Measurements from ENCODE around the gene LMAN1L.

LMAN1L gene

DNA sequence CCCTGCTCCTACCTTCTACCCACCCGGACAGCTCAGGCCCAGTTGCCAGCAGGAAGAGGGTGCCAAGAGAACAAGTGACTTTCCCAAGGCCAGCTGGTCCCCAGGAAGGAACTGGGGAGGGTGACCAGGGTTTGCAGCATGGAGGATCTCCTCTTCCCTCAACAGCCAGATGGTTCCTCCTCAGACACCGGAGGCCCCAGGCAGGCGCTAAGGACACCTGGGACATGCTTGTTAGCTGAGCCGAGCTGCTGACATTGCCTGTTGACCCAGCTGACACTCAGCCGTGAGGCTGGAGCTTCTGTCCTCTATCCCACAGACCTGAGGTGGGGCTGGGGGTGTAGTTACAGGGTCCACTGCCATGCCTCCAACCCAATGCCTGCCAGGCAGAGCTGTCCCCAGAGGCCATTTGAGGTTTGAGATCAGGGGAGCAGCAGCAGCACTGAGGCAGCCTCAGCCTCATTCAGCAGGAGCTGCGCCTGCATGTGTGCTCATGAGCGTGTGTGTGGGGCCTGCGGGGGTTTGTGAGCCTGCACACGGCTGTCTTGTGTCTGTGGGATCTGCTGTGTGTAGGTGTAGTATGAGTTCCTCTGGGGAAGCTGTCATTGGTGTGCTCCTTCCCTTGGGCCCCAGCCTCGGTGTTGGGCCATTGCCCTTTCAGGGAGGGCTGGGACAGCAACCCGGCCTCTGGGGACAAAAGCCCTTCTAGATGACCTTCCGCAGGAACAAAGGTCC is 20.9 kb downstream of the LMAN1L start:
- TF ChIP-seq, protein P1, sequence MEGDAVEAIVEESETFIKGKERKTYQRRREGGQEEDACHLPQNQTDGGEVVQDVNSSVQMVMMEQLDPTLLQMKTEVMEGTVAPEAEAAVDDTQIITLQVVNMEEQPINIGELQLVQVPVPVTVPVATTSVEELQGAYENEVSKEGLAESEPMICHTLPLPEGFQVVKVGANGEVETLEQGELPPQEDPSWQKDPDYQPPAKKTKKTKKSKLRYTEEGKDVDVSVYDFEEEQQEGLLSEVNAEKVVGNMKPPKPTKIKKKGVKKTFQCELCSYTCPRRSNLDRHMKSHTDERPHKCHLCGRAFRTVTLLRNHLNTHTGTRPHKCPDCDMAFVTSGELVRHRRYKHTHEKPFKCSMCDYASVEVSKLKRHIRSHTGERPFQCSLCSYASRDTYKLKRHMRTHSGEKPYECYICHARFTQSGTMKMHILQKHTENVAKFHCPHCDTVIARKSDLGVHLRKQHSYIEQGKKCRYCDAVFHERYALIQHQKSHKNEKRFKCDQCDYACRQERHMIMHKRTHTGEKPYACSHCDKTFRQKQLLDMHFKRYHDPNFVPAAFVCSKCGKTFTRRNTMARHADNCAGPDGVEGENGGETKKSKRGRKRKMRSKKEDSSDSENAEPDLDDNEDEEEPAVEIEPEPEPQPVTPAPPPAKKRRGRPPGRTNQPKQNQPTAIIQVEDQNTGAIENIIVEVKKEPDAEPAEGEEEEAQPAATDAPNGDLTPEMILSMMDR (IDR thresholded peaks at IDR 0.05): no peak
- no peak for TF ChIP-seq ZFX (IDR thresholded peaks at IDR 0.05; ENCODE audit: borderline replicate concordance)
- no peak overlapping the region for H3K27ac ChIP-seq

DNA sequence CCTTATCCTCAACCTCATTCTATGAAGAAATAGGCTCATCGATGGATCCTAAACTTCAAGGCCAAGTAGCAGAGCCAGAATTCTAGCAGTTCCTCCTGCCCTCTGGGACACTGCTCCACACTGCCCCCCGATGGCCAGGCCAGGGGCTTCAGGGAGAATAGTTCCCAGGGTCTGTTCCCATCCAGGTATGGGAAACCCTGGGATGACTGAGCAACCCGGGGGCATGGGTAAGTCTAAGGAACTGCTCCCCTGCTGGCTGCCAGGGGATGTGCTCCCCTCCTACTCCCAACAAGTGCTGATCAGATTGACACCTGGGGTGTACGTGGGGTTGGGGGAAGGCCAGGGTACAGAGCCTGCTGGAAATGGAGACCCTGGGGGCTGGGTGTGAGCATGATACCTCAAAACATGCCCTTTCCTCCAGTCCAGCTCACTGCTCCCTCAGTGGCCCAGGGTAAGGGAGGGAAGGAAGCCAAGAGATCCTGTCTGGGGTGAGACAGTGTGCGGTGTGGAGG is 22.7 kb downstream of the LMAN1L start:
- no peak overlapping the region for H3K27ac ChIP-seq
- TF ChIP-seq ZFX (IDR thresholded peaks at IDR 0.05; ENCODE audit: borderline replicate concordance): no peak
- TF ChIP-seq, protein P1 (IDR thresholded peaks at IDR 0.05): peak; percentile 95

DNA sequence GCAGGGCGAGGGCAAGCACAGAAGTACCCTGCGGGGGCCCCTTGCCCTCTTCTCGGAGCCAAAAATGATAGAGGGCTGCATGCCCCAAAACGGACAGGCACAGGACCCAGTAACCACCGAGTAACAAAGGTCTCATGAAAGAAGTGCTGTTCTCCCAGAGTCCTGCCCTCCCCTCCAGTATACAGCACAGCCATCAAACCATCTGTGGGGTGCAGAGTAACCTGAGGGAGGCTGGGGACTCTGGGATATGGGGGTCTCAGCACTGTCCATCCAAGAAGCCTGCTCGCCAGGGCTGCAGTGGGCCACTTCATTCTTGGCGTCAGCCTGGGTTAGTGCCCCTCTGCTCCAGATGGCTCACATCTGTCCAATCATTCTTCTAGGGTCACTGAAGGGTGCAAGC is 24.2 kb downstream of the LMAN1L start:
- H3K27ac ChIP-seq: no peak overlapping the region
- TF ChIP-seq, protein P1 (IDR thresholded peaks at IDR 0.05): no peak
- TF ChIP-seq ZFX (IDR thresholded peaks at IDR 0.05; ENCODE audit: borderline replicate concordance): no peak

- no peak for TF ChIP-seq ZFX (IDR thresholded peaks at IDR 0.05; ENCODE audit: borderline replicate concordance)
- TF ChIP-seq, protein P1 (IDR thresholded peaks at IDR 0.05): no peak
- H3K27ac ChIP-seq: no peak overlapping the region
Measured at GRCh38 chr15:74837482-74838136, 25.0 kb downstream of the LMAN1L start.

DNA sequence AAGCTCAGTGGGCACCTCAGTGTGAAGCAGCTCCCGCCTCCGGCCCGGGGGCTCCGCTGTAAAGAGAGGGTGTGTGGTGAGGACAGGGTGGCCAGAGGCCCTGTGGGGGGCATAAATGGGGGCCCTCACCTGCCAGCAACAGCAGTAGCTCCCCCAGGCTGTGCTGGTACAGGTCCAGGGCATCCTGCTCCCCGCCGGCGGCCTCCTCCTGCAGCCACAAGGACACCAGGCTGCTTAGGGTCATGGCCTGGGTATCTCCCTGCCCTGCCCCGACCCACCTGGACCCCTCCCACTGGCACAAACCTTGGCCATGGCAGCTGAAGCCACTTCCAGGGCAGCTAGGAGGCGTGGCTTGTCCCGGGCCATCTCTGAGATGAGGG is 25.5 kb downstream of the LMAN1L start:
- TF ChIP-seq ZFX (IDR thresholded peaks at IDR 0.05; ENCODE audit: borderline replicate concordance): no peak
- TF ChIP-seq, protein P1 (IDR thresholded peaks at IDR 0.05): no peak
- H3K27ac ChIP-seq: no peak overlapping the region

- no peak overlapping the region for H3K27ac ChIP-seq
- TF ChIP-seq ZFX (IDR thresholded peaks at IDR 0.05; ENCODE audit: borderline replicate concordance): no peak
- TF ChIP-seq, protein P1 (IDR thresholded peaks at IDR 0.05): no peak
Measured at GRCh38 chr15:74838746-74839525, 26.3 kb downstream of the LMAN1L start.
